ENCODE data around the gene HIVEP3.

GRCh38 chr1:41803656-41804055, 115.1 kb downstream of the HIVEP3 start:
- TF ChIP-seq CTCF (IDR thresholded peaks at IDR 0.05), result no peak
- TF ChIP-seq POLR2A (IDR thresholded peaks at IDR 0.05), result no peak
- TF ChIP-seq POLR2AphosphoS5 (IDR thresholded peaks at IDR 0.05; ENCODE audit: insufficient read depth in 1 of 2, low read depth in 1 of 2), result no peak
